CD4-positive, CD25-positive, alpha-beta regulatory T cell (primary cell): ENCODE measurements around the gene ATXN1. TPM values are rescaled to one million over a fixed set of nuclear protein-coding genes. Genes with fewer than 3 reads are reported as not detected.

Source experiments
- ATAC-seq, 2 donors: fragments of 150-1000 bp; cut with Tn5 transposase; one replicate each; pipeline ENCODE4 v1.10.0; 2021; ENCODE audit warnings: low read depth in 2 of 2, moderate number of reproducible peaks in 2 of 2, moderate library complexity in 1 of 2
- DNase-seq, 3 donors: peaks; one replicate each; pipeline versions ENCODE4 v3.0.0 to v3.0.0-alpha.2; 2012 to 2022; ENCODE audit warnings: mixed read lengths in 1 of 3
- H3K27ac ChIP-seq: one replicate; pipeline ENCODE4 v1.7.0; 2013; ENCODE audit warnings: mild to moderate bottlenecking, low read length; ENCODE audit not compliant: insufficient read depth, poor library complexity, severe bottlenecking
- H3K27me3 ChIP-seq: one replicate; pipeline ENCODE4 v1.7.0; 2013; ENCODE audit warnings: low read length; ENCODE audit not compliant: control insufficient read depth, insufficient read depth
- H3K36me3 ChIP-seq: one replicate; pipeline ENCODE4 v1.7.0; 2013; ENCODE audit warnings: mild to moderate bottlenecking, low read length, moderate library complexity; ENCODE audit not compliant: control insufficient read depth, insufficient read depth
- H3K4me1 ChIP-seq: 2 replicates; pipeline ENCODE4 v1.7.0; 2013; ENCODE audit warnings: mild to moderate bottlenecking, low read length; ENCODE audit not compliant: insufficient read depth, control insufficient read depth, poor library complexity, severe bottlenecking
- H3K4me3 ChIP-seq: one replicate; pipeline ENCODE4 v1.7.0; 2013; ENCODE audit warnings: low read depth, mild to moderate bottlenecking, low read length, moderate library complexity
- H3K9me3 ChIP-seq, 2 experiments: 1 replicate in 1 of 2; 2 replicates in 1 of 2; pipeline ENCODE4 v1.7.0; 2013; ENCODE audit warnings: low read length in 2 of 2, mild to moderate bottlenecking in 1 of 2, moderate library complexity in 1 of 2; ENCODE audit not compliant: control insufficient read depth in 2 of 2
- H3K27ac Mint-ChIP-seq, 3 donors: one replicate each; pipeline ENCODE4 v1.8.0; 2020 to 2022; ENCODE audit warnings: mild to moderate bottlenecking in 3 of 3, mixed read lengths in 3 of 3, moderate library complexity in 2 of 3
- H3K27me3 Mint-ChIP-seq: one replicate; pipeline ENCODE4 v1.8.0; 2022; ENCODE audit warnings: mild to moderate bottlenecking, mixed read lengths
- H3K36me3 Mint-ChIP-seq: one replicate; pipeline ENCODE4 v1.8.0; 2020; ENCODE audit warnings: mixed read lengths
- H3K4me1 Mint-ChIP-seq, 4 donors: one replicate each; pipeline ENCODE4 v1.8.0; 2020 to 2022; ENCODE audit warnings: mixed read lengths in 4 of 4, mild to moderate bottlenecking in 1 of 4
- H3K4me3 Mint-ChIP-seq, 4 donors: one replicate each; pipeline ENCODE4 v1.8.0; 2020 to 2022; ENCODE audit warnings: mild to moderate bottlenecking in 4 of 4, mixed read lengths in 4 of 4, moderate library complexity in 3 of 4
- H3K9me3 Mint-ChIP-seq, 7 donors: one replicate each; pipeline ENCODE4 v1.8.0; 2020 to 2022; ENCODE audit warnings: mixed read lengths in 7 of 7, mild to moderate bottlenecking in 3 of 7, moderate library complexity in 2 of 7
- polyA plus RNA-seq, 4 donors: library from polyadenylated mRNA; unstranded; fragments of 300-500 nt; fragmentation: Illumina TruSeq; gene quantifications; one replicate each; pipeline ENCODE4 v1.2.3, GENCODE V29; 2021
- total RNA-seq: library from RNA; stranded (reverse); gene quantifications from one replicate; pipeline ENCODE4 v1.2.3, GENCODE V29; 2022

The ATXN1 gene
- total and polyA plus RNA-seq, 5 donors from 2014 or later = 15.8 to 191 (median 19.2) TPM

GRCh38 chr6:16764188-16764950, 3.1 kb upstream of the ATXN1 start:
- DNase-seq = peak in 2 of 3 donors; percentile 42 to 71
- H3K4me3 ChIP-seq = peak overlapping the region; percentile 86
- no peaks in the 10 kb centered on the region for H3K36me3 ChIP-seq
- Mint-ChIP-seq H3K27me3 (peaks cover 17% of the 10 kb centered on the region), H3K4me3 (peak overlapping the region; percentile 94 to 99 (median 98)), H3K4me1 (peaks cover 33 to 50% (median 42%) of the 10 kb centered on the region in 4 donors), H3K9me3 (no peaks in the 10 kb centered on the region), H3K36me3 (no peaks in the 10 kb centered on the region), H3K27ac (peak overlapping the region; percentile 43 to 98 (median 95))
- no peak for ATAC-seq
- H3K4me1 ChIP-seq = peaks cover 50% of the 10 kb centered on the region
- H3K27ac ChIP-seq = peak overlapping the region; percentile 98
- H3K27me3 ChIP-seq = no peaks in the 10 kb centered on the region
- H3K9me3 ChIP-seq = no peaks in the 10 kb centered on the region

- Mint-ChIP-seq H3K9me3 (no peaks in the 10 kb centered on the region), H3K27me3 (peaks cover 21% of the 10 kb centered on the region), H3K27ac (peak overlapping the region; percentile 95 to 98 (median 96)), H3K36me3 (no peaks in the 10 kb centered on the region), H3K4me1 (peaks cover 38 to 55% (median 47%) of the 10 kb centered on the region in 4 donors), H3K4me3 (peak overlapping the region; percentile 94 to 99 (median 98))
- H3K9me3 ChIP-seq = no peaks in the 10 kb centered on the region
- H3K27ac ChIP-seq = peak overlapping the region; percentile 98
- H3K27me3 ChIP-seq = no peaks in the 10 kb centered on the region
- H3K36me3 ChIP-seq = no peaks in the 10 kb centered on the region
- peaks cover 57% of the 10 kb centered on the region for H3K4me1 ChIP-seq
- DNase-seq = peak; percentile 64 to 85 (median 79)
- peak overlapping the region; percentile 86 for H3K4me3 ChIP-seq
- ATAC-seq = peak; percentile 8 to 9
Observed at GRCh38 chr6:16762550-16763477, 1.6 kb upstream of the ATXN1 start.

- H3K27ac Mint-ChIP-seq = peak overlapping the region; percentile 95 to 98 (median 96)
- H3K4me3 Mint-ChIP-seq = peak overlapping the region; percentile 94 to 99 (median 98)
- no peaks in the 10 kb centered on the region for H3K36me3 ChIP-seq
- H3K27me3 Mint-ChIP-seq = peaks cover 21% of the 10 kb centered on the region
- H3K27me3 ChIP-seq = no peaks in the 10 kb centered on the region
- no peak for DNase-seq
- H3K27ac ChIP-seq = peak overlapping the region; percentile 98
- H3K4me3 ChIP-seq = peak overlapping the region; percentile 86
- ATAC-seq = peak; percentile 2 to 3
- peaks cover 41 to 59% (median 48%) of the 10 kb centered on the region in 4 donors for H3K4me1 Mint-ChIP-seq
- H3K4me1 ChIP-seq = peaks cover 61% of the 10 kb centered on the region
- no peaks in the 10 kb centered on the region for H3K9me3 Mint-ChIP-seq
- no peaks in the 10 kb centered on the region for H3K36me3 Mint-ChIP-seq
- H3K9me3 ChIP-seq = no peaks in the 10 kb centered on the region
Observed at GRCh38 chr6:16762268-16762549, 949 bp upstream of the ATXN1 start.

GRCh38 chr6:16761471-16762267, 409 bp upstream of the ATXN1 start:
- Mint-ChIP-seq H3K4me1 (peaks cover 42 to 65% (median 53%) of the 10 kb centered on the region in 4 donors), H3K27ac (peak overlapping the region; percentile 95 to 98 (median 96)), H3K36me3 (no peaks in the 10 kb centered on the region), H3K4me3 (peak overlapping the region; percentile 94 to 99 (median 98)), H3K27me3 (peaks cover 21% of the 10 kb centered on the region), H3K9me3 (no peaks in the 10 kb centered on the region)
- Histone ChIP-seq H3K36me3 (no peaks in the 10 kb centered on the region), H3K4me3 (peak overlapping the region; percentile 86), H3K4me1 (peaks cover 63% of the 10 kb centered on the region), H3K27me3 (no peaks in the 10 kb centered on the region), H3K9me3 (no peaks in the 10 kb centered on the region), H3K27ac (peak overlapping the region; percentile 98)
- ATAC-seq (peak; percentile 71 to 77), DNase-seq (peak; percentile 78 to 93 (median 86))

GRCh38 chr6:16759646-16760515, 1.4 kb downstream of the ATXN1 start:
- Mint-ChIP-seq H3K27me3 (peaks cover 21% of the 10 kb centered on the region), H3K4me3 (peak overlapping the region; percentile 91 to 99 (median 94)), H3K9me3 (no peaks in the 10 kb centered on the region), H3K4me1 (peaks cover 46 to 62% (median 57%) of the 10 kb centered on the region in 4 donors), H3K27ac (peak overlapping the region; percentile 87 to 97 (median 95)), H3K36me3 (no peaks in the 10 kb centered on the region)
- Histone ChIP-seq H3K36me3 (peaks cover 3% of the 10 kb centered on the region), H3K9me3 (no peaks in the 10 kb centered on the region), H3K27ac (peak overlapping the region; percentile 98), H3K27me3 (no peaks in the 10 kb centered on the region), H3K4me1 (peaks cover 63% of the 10 kb centered on the region), H3K4me3 (peak overlapping the region; percentile 80)
- DNase-seq = peak; percentile 63 to 84 (median 71)
- ATAC-seq = peak; percentile 22 to 26

- peaks cover 45 to 62% (median 57%) of the 10 kb centered on the region in 4 donors for H3K4me1 Mint-ChIP-seq
- Histone ChIP-seq H3K9me3 (no peaks in the 10 kb centered on the region), H3K27ac (peak overlapping the region; percentile 98), H3K4me1 (peaks cover 61% of the 10 kb centered on the region), H3K27me3 (no peaks in the 10 kb centered on the region), H3K36me3 (peaks cover 8% of the 10 kb centered on the region), H3K4me3 (peak overlapping the region; percentile 80)
- H3K36me3 Mint-ChIP-seq = peaks cover 5% of the 10 kb centered on the region
- no peaks in the 10 kb centered on the region for H3K9me3 Mint-ChIP-seq
- H3K27ac Mint-ChIP-seq = peak overlapping the region; percentile 87 to 97 (median 95)
- H3K27me3 Mint-ChIP-seq = peaks cover 21% of the 10 kb centered on the region
- peak in 1 of 3 donors; percentile 41 for DNase-seq
- ATAC-seq = no peak
- peak overlapping the region; percentile 91 to 99 (median 94) for H3K4me3 Mint-ChIP-seq
Observed at GRCh38 chr6:16759181-16759645, 2.0 kb downstream of the ATXN1 start.
